ENCODE data around the gene RBM15.
A peak's percentile ranks its signal among the peaks of the same experiment; 100 is the strongest.

The RBM15 gene

GRCh38 chr1:110302836-110303235 is 36.3 kb upstream of the RBM15 start:
- H2BK120ac ChIP-seq (ENCODE audit: low read depth, low read length) = no peak overlapping the region
- no peaks in the 10 kb centered on the region for H3K79me1 ChIP-seq (ENCODE audit: low read depth, low read length)
- H3K4me3 ChIP-seq (ENCODE audit: low read length in 2 of 2) = no peak overlapping the region
- no peak overlapping the region for H3K9ac ChIP-seq (ENCODE audit: low read depth, low read length, poor library complexity)
- no peak overlapping the region for H3K18ac ChIP-seq (ENCODE audit: low read length)
- H3K23ac ChIP-seq (ENCODE audit: low read depth, low read length, poor library complexity) = peak overlapping the region; percentile 61
- H2AFZ ChIP-seq (ENCODE audit: low read length) = no peak overlapping the region
- no peak overlapping the region for H4K91ac ChIP-seq (ENCODE audit: low read depth, low read length, poor library complexity)
- no peak overlapping the region for H3K27ac ChIP-seq (replicated peaks; ENCODE audit: low read length)
- no peak overlapping the region for H2BK12ac ChIP-seq (ENCODE audit: low read length)
- H3K9me3 ChIP-seq (replicated peaks in 1 of 2; ENCODE audit: control insufficient read depth in 2 of 2, insufficient read depth in 1 of 2, low read depth in 1 of 2, low read length in 2 of 2) = no peaks in the 10 kb centered on the region
- H3K27me3 ChIP-seq (ENCODE audit: control insufficient read depth in 3 of 3, insufficient read depth in 3 of 3, low read depth in 1 of 3, low read length in 3 of 3) = peaks cover 0 to 7% (median 0%) of the 10 kb centered on the region in 3 experiments
- no peak overlapping the region for H4K8ac ChIP-seq (ENCODE audit: low read depth, low read length)
- H2BK5ac ChIP-seq (ENCODE audit: low read length) = no peak overlapping the region
- H3K14ac ChIP-seq (ENCODE audit: low read length) = no peak overlapping the region
- no peaks in the 10 kb centered on the region for H3K4me1 ChIP-seq (ENCODE audit: control insufficient read depth in 2 of 2, insufficient read depth in 1 of 2, low read depth in 1 of 2, low read length in 2 of 2)
- H3K4ac ChIP-seq (ENCODE audit: low read length) = no peak overlapping the region
- WGBS, 2 donors (ENCODE audit: extremely low coverage in 2 of 2, insufficient read length in 2 of 2, insufficient replicate concordance in 1 of 2) = no CpG with 5 or more reads among the region's 3 CpGs
- no peak overlapping the region for H2AK5ac ChIP-seq (ENCODE audit: low read depth, low read length)
- no peak for DNase-seq (ENCODE audit: low spot score)
- H2BK15ac ChIP-seq (ENCODE audit: low read length) = no peak overlapping the region
- H3K36me3 ChIP-seq (replicated peaks in 1 of 2; ENCODE audit: control insufficient read depth in 2 of 2, insufficient read depth in 2 of 2, low read length in 2 of 2) = no peaks in the 10 kb centered on the region
- H3K4me2 ChIP-seq (ENCODE audit: insufficient read depth, low read length, poor library complexity, severe bottlenecking) = no peak overlapping the region

DNA sequence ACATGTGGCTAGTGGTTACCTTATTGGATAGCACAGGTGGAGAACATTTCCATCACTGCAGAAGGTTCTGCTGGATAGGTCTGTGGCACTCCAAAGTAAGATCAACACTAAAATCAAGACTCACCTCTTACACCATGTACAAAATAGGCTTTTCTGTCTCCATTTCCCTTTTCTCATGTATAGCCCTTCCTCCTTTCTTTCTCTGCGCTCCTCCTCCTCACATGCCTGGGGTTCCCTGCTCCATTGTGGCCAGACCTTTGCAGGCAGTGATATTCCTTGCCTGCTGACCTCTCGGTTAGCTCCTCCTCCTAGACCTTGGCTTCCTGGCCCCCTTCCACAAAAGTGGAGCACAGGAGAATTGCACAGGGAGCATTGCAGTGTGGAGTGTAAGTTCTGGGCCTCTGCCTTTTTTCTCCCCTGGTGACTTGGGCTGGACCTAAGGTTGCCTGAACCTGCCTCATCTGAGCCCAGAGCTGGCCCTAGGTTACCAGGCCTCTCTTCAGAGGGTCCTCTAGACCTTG is 33.2 kb upstream of the RBM15 start:
- Histone ChIP-seq H3K9me3 (replicated peaks in 1 of 2; ENCODE audit: control insufficient read depth in 2 of 2, insufficient read depth in 1 of 2, low read depth in 1 of 2, low read length in 2 of 2) (no peaks in the 10 kb centered on the region), H2BK120ac (ENCODE audit: low read depth, low read length) (no peak overlapping the region), H3K4me1 (ENCODE audit: control insufficient read depth in 2 of 2, insufficient read depth in 1 of 2, low read depth in 1 of 2, low read length in 2 of 2) (no peaks in the 10 kb centered on the region), H2BK12ac (ENCODE audit: low read length) (no peak overlapping the region), H3K14ac (ENCODE audit: low read length) (no peak overlapping the region), H4K8ac (ENCODE audit: low read depth, low read length) (no peak overlapping the region), H3K79me1 (ENCODE audit: low read depth, low read length) (no peaks in the 10 kb centered on the region), H2AK5ac (ENCODE audit: low read depth, low read length) (no peak overlapping the region), H3K9ac (ENCODE audit: low read depth, low read length, poor library complexity) (no peak overlapping the region), H2AFZ (ENCODE audit: low read length) (no peak overlapping the region), H2BK5ac (ENCODE audit: low read length) (no peak overlapping the region), H2BK15ac (ENCODE audit: low read length) (no peak overlapping the region), H3K4me3 (ENCODE audit: low read length in 2 of 2) (no peak overlapping the region), H4K91ac (ENCODE audit: low read depth, low read length, poor library complexity) (no peak overlapping the region), H3K27me3 (ENCODE audit: control insufficient read depth in 3 of 3, insufficient read depth in 3 of 3, low read depth in 1 of 3, low read length in 3 of 3) (peaks cover 0 to 21% (median 0%) of the 10 kb centered on the region in 3 experiments), H3K4ac (ENCODE audit: low read length) (no peak overlapping the region), H3K23ac (ENCODE audit: low read depth, low read length, poor library complexity) (no peak overlapping the region), H3K27ac (replicated peaks; ENCODE audit: low read length) (no peak overlapping the region), H3K36me3 (replicated peaks in 1 of 2; ENCODE audit: control insufficient read depth in 2 of 2, insufficient read depth in 2 of 2, low read length in 2 of 2) (no peaks in the 10 kb centered on the region), H3K18ac (ENCODE audit: low read length) (no peak overlapping the region), H3K4me2 (ENCODE audit: insufficient read depth, low read length, poor library complexity, severe bottlenecking) (no peak overlapping the region)
- no CpG with 5 or more reads among the region's 2 CpGs for WGBS, 2 donors (ENCODE audit: extremely low coverage in 2 of 2, insufficient read length in 2 of 2, insufficient replicate concordance in 1 of 2)
- no peak for DNase-seq (ENCODE audit: low spot score)

DNA sequence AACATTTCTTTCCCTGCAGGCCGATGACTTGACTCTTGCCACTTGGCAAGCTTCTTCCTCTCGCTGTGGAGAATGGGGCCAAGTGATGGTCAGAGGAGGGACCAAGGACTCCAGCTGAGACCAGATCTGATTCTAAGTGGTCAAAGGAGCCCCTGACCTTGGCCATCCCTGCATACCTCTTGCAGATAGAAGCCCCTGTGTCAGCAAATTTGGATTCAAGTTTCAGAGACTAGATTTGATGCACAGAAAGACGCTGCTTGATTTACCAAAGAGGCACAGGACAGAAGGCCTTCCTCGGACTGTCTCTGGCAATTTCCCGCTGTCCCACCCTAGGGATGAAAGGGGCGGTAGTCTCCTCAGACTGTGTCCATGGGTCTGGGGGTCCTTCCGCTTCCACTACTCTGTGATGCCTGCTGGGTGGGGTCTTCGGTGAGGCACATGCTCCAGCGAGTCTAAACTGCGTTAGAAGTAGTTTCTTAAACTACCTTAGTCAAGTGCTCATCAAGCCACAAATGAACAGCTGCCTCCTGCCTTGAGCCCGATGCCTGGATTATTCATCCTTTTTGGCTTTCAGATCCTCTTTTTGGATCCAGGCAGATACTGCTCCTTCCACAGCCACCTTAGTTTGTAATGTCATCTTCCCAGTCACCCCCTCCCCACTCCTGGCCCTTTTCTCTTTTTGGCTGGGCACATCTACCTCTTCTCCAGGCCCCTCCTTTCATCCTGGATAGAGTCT is 31.8 kb upstream of the RBM15 start:
- H4K91ac ChIP-seq (ENCODE audit: low read depth, low read length, poor library complexity) = no peak overlapping the region
- H3K4me2 ChIP-seq (ENCODE audit: insufficient read depth, low read length, poor library complexity, severe bottlenecking) = no peak overlapping the region
- H2BK120ac ChIP-seq (ENCODE audit: low read depth, low read length) = no peak overlapping the region
- H3K4me3 ChIP-seq (ENCODE audit: low read length in 2 of 2) = no peak overlapping the region
- H3K36me3 ChIP-seq (replicated peaks in 1 of 2; ENCODE audit: control insufficient read depth in 2 of 2, insufficient read depth in 2 of 2, low read length in 2 of 2) = no peaks in the 10 kb centered on the region
- DNase-seq (ENCODE audit: low spot score) = no peak
- no peak overlapping the region for H2AFZ ChIP-seq (ENCODE audit: low read length)
- no peak overlapping the region for H2BK5ac ChIP-seq (ENCODE audit: low read length)
- H3K4ac ChIP-seq (ENCODE audit: low read length) = no peak overlapping the region
- H3K27ac ChIP-seq (replicated peaks; ENCODE audit: low read length) = no peak overlapping the region
- no peak overlapping the region for H3K18ac ChIP-seq (ENCODE audit: low read length)
- H3K27me3 ChIP-seq (ENCODE audit: control insufficient read depth in 3 of 3, insufficient read depth in 3 of 3, low read depth in 1 of 3, low read length in 3 of 3) = peaks cover 0 to 24% (median 0%) of the 10 kb centered on the region in 3 experiments
- no peaks in the 10 kb centered on the region for H3K79me1 ChIP-seq (ENCODE audit: low read depth, low read length)
- H2AK5ac ChIP-seq (ENCODE audit: low read depth, low read length) = no peak overlapping the region
- WGBS, 2 donors (ENCODE audit: extremely low coverage in 2 of 2, insufficient read length in 2 of 2, insufficient replicate concordance in 1 of 2) = no CpG with 5 or more reads among the region's 11 CpGs
- no peak overlapping the region for H3K9ac ChIP-seq (ENCODE audit: low read depth, low read length, poor library complexity)
- no peak overlapping the region for H3K23ac ChIP-seq (ENCODE audit: low read depth, low read length, poor library complexity)
- no peak overlapping the region for H4K8ac ChIP-seq (ENCODE audit: low read depth, low read length)
- H3K4me1 ChIP-seq (ENCODE audit: control insufficient read depth in 2 of 2, insufficient read depth in 1 of 2, low read depth in 1 of 2, low read length in 2 of 2) = peaks cover 0 to 2% of the 10 kb centered on the region in 2 donors
- no peak overlapping the region for H3K14ac ChIP-seq (ENCODE audit: low read length)
- H2BK12ac ChIP-seq (ENCODE audit: low read length) = no peak overlapping the region
- H3K9me3 ChIP-seq (replicated peaks in 1 of 2; ENCODE audit: control insufficient read depth in 2 of 2, insufficient read depth in 1 of 2, low read depth in 1 of 2, low read length in 2 of 2) = no peaks in the 10 kb centered on the region
- no peak overlapping the region for H2BK15ac ChIP-seq (ENCODE audit: low read length)

- WGBS, 2 donors (ENCODE audit: extremely low coverage in 2 of 2, insufficient read length in 2 of 2, insufficient replicate concordance in 1 of 2) = no CpG with 5 or more reads among the region's 3 CpGs
- H3K27ac ChIP-seq (replicated peaks; ENCODE audit: low read length) = no peak overlapping the region
- no peak overlapping the region for H3K14ac ChIP-seq (ENCODE audit: low read length)
- H3K79me1 ChIP-seq (ENCODE audit: low read depth, low read length) = no peaks in the 10 kb centered on the region
- H2AK5ac ChIP-seq (ENCODE audit: low read depth, low read length) = no peak overlapping the region
- H3K9ac ChIP-seq (ENCODE audit: low read depth, low read length, poor library complexity) = no peak overlapping the region
- H3K4me3 ChIP-seq (ENCODE audit: low read length in 2 of 2) = no peak overlapping the region
- H3K4ac ChIP-seq (ENCODE audit: low read length) = no peak overlapping the region
- DNase-seq (ENCODE audit: low spot score) = no peak
- no peak overlapping the region for H4K91ac ChIP-seq (ENCODE audit: low read depth, low read length, poor library complexity)
- peaks cover 0 to 6% of the 10 kb centered on the region in 2 donors for H3K4me1 ChIP-seq (ENCODE audit: control insufficient read depth in 2 of 2, insufficient read depth in 1 of 2, low read depth in 1 of 2, low read length in 2 of 2)
- H3K36me3 ChIP-seq (replicated peaks in 1 of 2; ENCODE audit: control insufficient read depth in 2 of 2, insufficient read depth in 2 of 2, low read length in 2 of 2) = no peaks in the 10 kb centered on the region
- no peak overlapping the region for H3K23ac ChIP-seq (ENCODE audit: low read depth, low read length, poor library complexity)
- no peak overlapping the region for H3K4me2 ChIP-seq (ENCODE audit: insufficient read depth, low read length, poor library complexity, severe bottlenecking)
- no peak overlapping the region for H2BK120ac ChIP-seq (ENCODE audit: low read depth, low read length)
- H2BK15ac ChIP-seq (ENCODE audit: low read length) = no peak overlapping the region
- H3K9me3 ChIP-seq (replicated peaks in 1 of 2; ENCODE audit: control insufficient read depth in 2 of 2, insufficient read depth in 1 of 2, low read depth in 1 of 2, low read length in 2 of 2) = no peaks in the 10 kb centered on the region
- H2BK5ac ChIP-seq (ENCODE audit: low read length) = no peak overlapping the region
- no peak overlapping the region for H3K18ac ChIP-seq (ENCODE audit: low read length)
- H3K27me3 ChIP-seq (ENCODE audit: control insufficient read depth in 3 of 3, insufficient read depth in 3 of 3, low read depth in 1 of 3, low read length in 3 of 3) = peaks cover 0 to 24% (median 0%) of the 10 kb centered on the region in 3 experiments
- H2AFZ ChIP-seq (ENCODE audit: low read length) = no peak overlapping the region
- no peak overlapping the region for H4K8ac ChIP-seq (ENCODE audit: low read depth, low read length)
- no peak overlapping the region for H2BK12ac ChIP-seq (ENCODE audit: low read length)
Measured at GRCh38 chr1:110308247-110308646, 30.9 kb upstream of the RBM15 start.
